Neural cell (in vitro differentiated cells): ENCODE measurements around the gene GTPBP1. TPM values are rescaled to one million over a fixed set of nuclear protein-coding genes. Genes with fewer than 3 reads are reported as not detected.
A peak's percentile ranks its signal among the peaks of the same experiment; 100 is the strongest.

Experiments
- H2AFZ ChIP-seq: fragments of 200-600, 300-800 bp; sonication (generic), shearing (Covaris generic); 2 replicates; pipeline ENCODE4 v1.6.0; 2014; ENCODE audit warnings: low read depth, mild to moderate bottlenecking, antibody characterized with exemption, low read length, moderate library complexity
- H3F3A ChIP-seq: fragments of 200-600 bp; shearing (Covaris generic); 2 replicates; pipeline ENCODE4 v1.6.1; 2016; ENCODE audit warnings: mild to moderate bottlenecking, moderate library complexity, mixed read lengths, antibody characterized with exemption, low read length; ENCODE audit not compliant: insufficient read depth, poor library complexity, severe bottlenecking
- H3K27ac ChIP-seq: fragments of 200-600, 300-800 bp; sonication (generic), shearing (Covaris generic); 2 replicates; pipeline ENCODE4 v1.5.1; 2014; ENCODE audit warnings: mild to moderate bottlenecking, low read length, moderate library complexity
- H3K27me3 ChIP-seq: fragments of 300-800, 200-600 bp; sonication (generic), shearing (Covaris generic); 2 replicates; pipeline ENCODE4 v1.6.0; 2014; ENCODE audit warnings: mild to moderate bottlenecking, low read depth, low read length, moderate library complexity; ENCODE audit not compliant: insufficient read depth
- H3K36me3 ChIP-seq: fragments of 300-800, 200-600 bp; sonication (generic), shearing (Covaris generic); 2 replicates; pipeline ENCODE4 v1.5.1; 2014; ENCODE audit warnings: mild to moderate bottlenecking, antibody characterized with exemption, low read length, moderate library complexity; ENCODE audit not compliant: insufficient read depth
- H3K4me2 ChIP-seq: fragments of 300-800, 200-600 bp; sonication (generic), shearing (Covaris generic); 2 replicates; pipeline ENCODE4 v1.6.0; 2014; ENCODE audit warnings: mild to moderate bottlenecking, low read length
- H3K4me3 ChIP-seq: fragments of 300-800, 200-600 bp; sonication (generic), shearing (Covaris generic); 2 replicates; pipeline ENCODE4 v1.5.1; 2014; ENCODE audit warnings: mild to moderate bottlenecking, low read length, moderate library complexity
- H3K79me2 ChIP-seq: fragments of 200-600 bp; shearing (Covaris generic); replicated peaks from 2 replicates; pipeline ENCODE4 v1.6.0; 2014; ENCODE audit warnings: mild to moderate bottlenecking, low read length, moderate library complexity; ENCODE audit not compliant: insufficient read depth
- H3K9ac ChIP-seq: fragments of 300-800, 200-600 bp; sonication (generic), shearing (Covaris generic); 2 replicates; pipeline ENCODE4 v1.6.1; 2016; ENCODE audit warnings: mild to moderate bottlenecking, low read length, mixed read lengths
- H3K9me2 ChIP-seq: fragments of 200-600 bp; shearing (Covaris generic); 2 replicates; pipeline ENCODE4 v1.6.1; 2016; ENCODE audit warnings: mild to moderate bottlenecking, low read length, mixed read lengths; ENCODE audit not compliant: insufficient read depth
- H3K9me3 ChIP-seq: fragments of 200-600, 300-800 bp; sonication (generic), shearing (Covaris generic); 2 replicates; pipeline ENCODE4 v1.6.1; 2016; ENCODE audit warnings: mild to moderate bottlenecking, mixed run types, low read length, moderate library complexity, mixed read lengths
- H4K20me1 ChIP-seq: fragments of 200-600 bp; shearing (Covaris generic); 2 replicates; pipeline ENCODE4 v1.6.1; 2016; ENCODE audit warnings: mild to moderate bottlenecking, mixed run types; ENCODE audit not compliant: insufficient read depth
- CTCF ChIP-seq: fragments of 450-650 bp; IDR thresholded peaks from 2 replicates; pipeline ENCODE4 v1.5.1; 2014; ENCODE audit warnings: antibody characterized with exemption, mild to moderate bottlenecking, moderate library complexity; ENCODE audit not compliant: poor library complexity, severe bottlenecking
- EP300 ChIP-seq: fragments of 450-650 bp; conservative IDR thresholded peaks from 2 replicates; pipeline ENCODE4 v1.6.1; 2014; ENCODE audit warnings: antibody characterized with exemption, mild to moderate bottlenecking, moderate library complexity; ENCODE audit not compliant: poor library complexity, severe bottlenecking
- EZH2 ChIP-seq: fragments of 200-600, 300-800 bp; shearing (Covaris generic), sonication (generic); IDR thresholded peaks from 2 replicates; pipeline ENCODE4 v1.6.1; 2014; ENCODE audit warnings: antibody characterized with exemption, low read length, borderline replicate concordance, mild to moderate bottlenecking; ENCODE audit not compliant: insufficient read depth, poor library complexity, severe bottlenecking
- MXI1 ChIP-seq: fragments of 450-650 bp; conservative IDR thresholded peaks from 2 replicates; pipeline ENCODE4 v1.6.1; 2014; ENCODE audit warnings: antibody characterized with exemption, mild to moderate bottlenecking; ENCODE audit not compliant: poor library complexity, severe bottlenecking
- POLR2AphosphoS5 ChIP-seq: IDR thresholded peaks from 2 replicates; pipeline ENCODE4 v1.6.1; 2012
- RAD21 ChIP-seq: fragments of 450-650 bp; conservative IDR thresholded peaks from 2 replicates; pipeline ENCODE4 v1.6.1; 2014; ENCODE audit warnings: antibody characterized with exemption, mild to moderate bottlenecking, moderate library complexity
- REST ChIP-seq: IDR thresholded peaks from 2 replicates; pipeline ENCODE4 v1.6.1; 2012; ENCODE audit warnings: borderline replicate concordance
- SMC3 ChIP-seq: fragments of 450-650 bp; conservative IDR thresholded peaks from 2 replicates; pipeline ENCODE4 v1.6.1; 2014; ENCODE audit warnings: antibody characterized with exemption, mild to moderate bottlenecking, moderate library complexity; ENCODE audit not compliant: poor library complexity
- TAF1 ChIP-seq: IDR thresholded peaks from 2 replicates; pipeline ENCODE4 v1.6.1; 2012; ENCODE audit warnings: low read depth
- polyA plus RNA-seq: library from polyadenylated mRNA; depleted of rRNA; stranded (reverse); fragments of >200 nt; gene quantifications from 2 replicates; pipeline ENCODE4 v1.2.3, GENCODE V29; 2014

Gene GTPBP1
- polyA plus RNA-seq, 1 donor from 2014 or later, result 31.9 TPM

GRCh38 chr22:38675833-38676232 lies 29.9 kb upstream of the GTPBP1 start:
- no peak overlapping the region for H3K27ac ChIP-seq
- no peak overlapping the region for H3K4me3 ChIP-seq
- no peaks in the 10 kb centered on the region for H3K27me3 ChIP-seq
- no peak overlapping the region for H2AFZ ChIP-seq
- H4K20me1 ChIP-seq, result no peaks in the 10 kb centered on the region
- peaks cover 5% of the 10 kb centered on the region for H3K36me3 ChIP-seq
- no peak overlapping the region for H3K4me2 ChIP-seq
- TF ChIP-seq REST (no peak), MXI1 (no peak), RAD21 (no peak), POLR2AphosphoS5 (no peak), TAF1 (no peak), EP300 (no peak)
- H3K9ac ChIP-seq, result no peak overlapping the region
- peaks cover 5% of the 10 kb centered on the region for H3K79me2 ChIP-seq
- H3K9me2 ChIP-seq, result no peaks in the 10 kb centered on the region
- no peaks in the 10 kb centered on the region for H3K9me3 ChIP-seq
- H3F3A ChIP-seq, result no peaks in the 10 kb centered on the region

GRCh38 chr22:38681582-38682335 lies 24.0 kb upstream of the GTPBP1 start, which contains the start of gene TOMM22:
Gene TOMM22 (plus strand): TSS chr22:38681957. CDS start chr22:38681979, 22 bp downstream.
- Histone ChIP-seq H2AFZ (peak within 1 kb of the TSS; percentile 90), H3K9ac (peak within 1 kb of the TSS; percentile 87), H3K4me3 (peak within 1 kb of the TSS; percentile 97), H3K27me3 (no peaks in the 10 kb centered on the region), H3K27ac (peak within 1 kb of the TSS; percentile 65), H3K79me2 (peaks cover 21% of the 10 kb centered on the region), H3K4me2 (peak within 1 kb of the TSS; percentile 97), H3F3A (no peaks in the 10 kb centered on the region), H3K36me3 (no peaks in the 10 kb centered on the region), H3K9me3 (no peaks in the 10 kb centered on the region), H4K20me1 (no peaks in the 10 kb centered on the region), H3K9me2 (no peaks in the 10 kb centered on the region)
- TF ChIP-seq CTCF (peak; percentile 91), TAF1 (peak; percentile 87), POLR2AphosphoS5 (peak; percentile 90), EP300 (peak; percentile 59), SMC3 (peak; percentile 72), EZH2 (no peak), RAD21 (peak; percentile 56), MXI1 (peak; percentile 96), REST (peak; percentile 86)
